Tibial nerve (tissue), 4 donors: ENCODE results near the gene MBD5. TPM values are rescaled to one million over a fixed set of nuclear protein-coding genes. Genes with fewer than 3 reads are reported as not detected.

Experiments used
- DNase-seq, 2 donors: peaks; one replicate each; pipeline ENCODE4 v3.0.0-alpha.2; 2019; ENCODE audit warnings: low spot score in 2 of 2
- H3K27ac ChIP-seq, 4 donors: fragments of 200-600 bp; sonication (generic) in 3 of 4; one replicate each; pipeline ENCODE4 v1.5.1; 2017 to 2019; ENCODE audit warnings: mild to moderate bottlenecking in 1 of 4
- H3K27me3 ChIP-seq, 2 donors: fragments of 200-600 bp; sonication (generic) in 1 of 2; one replicate each; pipeline versions ENCODE4 v1.5.1 to v1.6.0; 2017 to 2019
- H3K36me3 ChIP-seq, 3 donors: fragments of 200-600 bp; sonication (generic); one replicate each; pipeline ENCODE4 v1.5.1; 2018 to 2019
- H3K4me1 ChIP-seq, 4 donors: fragments of 200-600 bp; sonication (generic) in 3 of 4; one replicate each; pipeline ENCODE4 v1.5.1; 2017 to 2019
- H3K4me3 ChIP-seq, 4 donors: fragments of 200-600 bp; sonication (generic) in 3 of 4; one replicate each; pipeline ENCODE4 v1.5.1; 2017 to 2019; ENCODE audit warnings: mild to moderate bottlenecking in 1 of 4, moderate library complexity in 1 of 4
- H3K9me3 ChIP-seq, 4 donors: fragments of 200-600 bp; sonication (generic) in 3 of 4; one replicate each; pipeline ENCODE4 v1.5.1; 2017 to 2019
- EP300 ChIP-seq, 2 donors: sonication (generic); formaldehyde crosslinking; IDR thresholded peaks; one replicate each; pipeline ENCODE4 v1.6.1; 2017; ENCODE audit warnings: antibody characterized with exemption in 2 of 2, mild to moderate bottlenecking in 1 of 2
- POLR2A ChIP-seq, 2 donors: fragments of 450-650 bp; IDR thresholded peaks; one replicate each; pipeline ENCODE4 v1.6.1; 2017; ENCODE audit warnings: antibody characterized with exemption in 2 of 2, mild to moderate bottlenecking in 2 of 2, moderate library complexity in 2 of 2
- WGBS, 2 donors: methylation state at CpG; one replicate each; pipeline ENCODE4 v1.1.5; 2018; 5-methylcytosine and 5-hydroxymethylcytosine counted together
- total RNA-seq, 4 donors: library from RNA; depleted of rRNA; stranded (reverse); fragments of >200 nt; gene quantifications; one replicate each; pipeline ENCODE4 v1.1.0, GENCODE V29; 2016
- TF ChIP-seq, protein P1 (sequence below), 5 experiments: fragments of 200-600 bp in 3 of 5; fragments of 450-650 bp in 2 of 5; sonication (generic) in 3 of 5; IDR thresholded peaks; one replicate each; pipeline ENCODE4 v1.5.1; 2016 to 2019; ENCODE audit warnings: antibody characterized with exemption in 5 of 5, mild to moderate bottlenecking in 3 of 5, moderate library complexity in 2 of 5

The MBD5 gene
- total RNA-seq, 4 donors from 2014 or later = 28.5 to 46.5 (median 40.9) TPM

GRCh38 chr2:148218326-148219075 is 197.6 kb downstream of the MBD5 start:
- Histone ChIP-seq H3K4me1 (no peaks in the 10 kb centered on the region), H3K9me3 (peaks cover 0 to 31% (median 11%) of the 10 kb centered on the region in 4 donors), H3K4me3 (no peak overlapping the region), H3K27me3 (no peaks in the 10 kb centered on the region), H3K36me3 (peaks cover 0 to 5% (median 0%) of the 10 kb centered on the region in 3 donors), H3K27ac (no peak overlapping the region)
- TF ChIP-seq EP300 (IDR thresholded peaks at IDR 0.05) (no peak), POLR2A (IDR thresholded peaks at IDR 0.05) (no peak)
- TF ChIP-seq, protein P1, sequence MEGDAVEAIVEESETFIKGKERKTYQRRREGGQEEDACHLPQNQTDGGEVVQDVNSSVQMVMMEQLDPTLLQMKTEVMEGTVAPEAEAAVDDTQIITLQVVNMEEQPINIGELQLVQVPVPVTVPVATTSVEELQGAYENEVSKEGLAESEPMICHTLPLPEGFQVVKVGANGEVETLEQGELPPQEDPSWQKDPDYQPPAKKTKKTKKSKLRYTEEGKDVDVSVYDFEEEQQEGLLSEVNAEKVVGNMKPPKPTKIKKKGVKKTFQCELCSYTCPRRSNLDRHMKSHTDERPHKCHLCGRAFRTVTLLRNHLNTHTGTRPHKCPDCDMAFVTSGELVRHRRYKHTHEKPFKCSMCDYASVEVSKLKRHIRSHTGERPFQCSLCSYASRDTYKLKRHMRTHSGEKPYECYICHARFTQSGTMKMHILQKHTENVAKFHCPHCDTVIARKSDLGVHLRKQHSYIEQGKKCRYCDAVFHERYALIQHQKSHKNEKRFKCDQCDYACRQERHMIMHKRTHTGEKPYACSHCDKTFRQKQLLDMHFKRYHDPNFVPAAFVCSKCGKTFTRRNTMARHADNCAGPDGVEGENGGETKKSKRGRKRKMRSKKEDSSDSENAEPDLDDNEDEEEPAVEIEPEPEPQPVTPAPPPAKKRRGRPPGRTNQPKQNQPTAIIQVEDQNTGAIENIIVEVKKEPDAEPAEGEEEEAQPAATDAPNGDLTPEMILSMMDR (IDR thresholded peaks at IDR 0.05) = no peak
- no peak for DNase-seq
- WGBS, 2 donors = 95% methylated on average over 5 of the region's 5 CpGs

DNA sequence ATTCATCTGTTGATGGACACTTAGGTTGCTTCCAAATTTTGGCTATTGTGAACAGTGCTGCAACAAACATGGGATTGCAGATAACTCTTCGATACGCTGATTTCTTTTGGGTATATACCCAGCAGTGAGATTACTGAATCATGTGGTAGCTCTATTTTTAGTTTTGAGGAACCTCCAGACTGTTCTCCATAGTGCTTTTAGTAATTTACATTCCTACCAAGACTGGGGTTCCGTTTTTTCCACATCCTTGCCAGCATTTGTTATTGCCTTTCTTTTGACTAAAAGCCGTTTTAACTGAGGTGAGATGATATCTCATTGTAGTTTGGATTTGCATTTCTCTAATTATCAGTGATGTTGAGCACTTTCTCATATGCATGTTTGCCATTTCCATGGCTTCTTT is 200.3 kb downstream of the MBD5 start:
- 94 to 97% methylated on average over 4 of the region's 4 CpGs for WGBS, 2 donors
- TF ChIP-seq, protein P1 (IDR thresholded peaks at IDR 0.05) = no peak
- TF ChIP-seq EP300 (IDR thresholded peaks at IDR 0.05) (no peak), POLR2A (IDR thresholded peaks at IDR 0.05) (no peak)
- DNase-seq = no peak
- Histone ChIP-seq H3K36me3 (peaks cover 0 to 5% (median 0%) of the 10 kb centered on the region in 3 donors), H3K4me1 (no peaks in the 10 kb centered on the region), H3K27ac (no peak overlapping the region), H3K9me3 (peaks cover 0 to 38% (median 13%) of the 10 kb centered on the region in 4 donors), H3K27me3 (no peaks in the 10 kb centered on the region), H3K4me3 (no peak overlapping the region)

GRCh38 chr2:148221926-148222325 is 201.0 kb downstream of the MBD5 start:
- H3K36me3 ChIP-seq = peaks cover 0 to 5% (median 0%) of the 10 kb centered on the region in 3 donors
- no peak overlapping the region for H3K4me3 ChIP-seq
- DNase-seq = no peak
- peaks cover 0 to 38% (median 13%) of the 10 kb centered on the region in 4 donors for H3K9me3 ChIP-seq
- no peaks in the 10 kb centered on the region for H3K27me3 ChIP-seq
- 98 to 100% methylated on average over 2 of the region's 2 CpGs for WGBS, 2 donors
- H3K4me1 ChIP-seq = no peaks in the 10 kb centered on the region
- TF ChIP-seq POLR2A (IDR thresholded peaks at IDR 0.05) (no peak), EP300 (IDR thresholded peaks at IDR 0.05) (no peak)
- TF ChIP-seq, protein P1 (IDR thresholded peaks at IDR 0.05) = no peak
- no peak overlapping the region for H3K27ac ChIP-seq

DNA sequence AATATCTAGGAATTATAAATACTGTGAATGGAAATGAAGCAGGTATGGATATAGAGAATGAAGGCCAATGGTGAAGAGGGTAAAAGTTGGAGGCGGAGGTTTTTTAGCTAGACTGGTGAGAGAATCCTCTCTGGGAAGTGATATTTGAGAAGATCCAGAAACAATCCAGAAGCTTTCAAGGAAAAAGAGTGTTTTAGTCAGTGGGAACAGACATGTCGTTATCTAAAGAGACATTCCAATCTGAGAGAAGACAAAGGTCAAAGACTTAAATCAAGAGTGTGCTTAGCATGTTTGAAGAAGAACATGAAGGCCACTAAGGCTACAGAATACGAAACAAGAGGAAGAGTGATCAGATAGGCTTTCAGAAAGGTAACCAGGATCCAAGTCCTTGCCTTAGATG is 211.0 kb downstream of the MBD5 start:
- TF ChIP-seq, protein P1 (IDR thresholded peaks at IDR 0.05) = no peak
- TF ChIP-seq POLR2A (IDR thresholded peaks at IDR 0.05) = no peak
- TF ChIP-seq EP300 (IDR thresholded peaks at IDR 0.05) = no peak
- Histone ChIP-seq H3K27ac (no peak overlapping the region), H3K4me3 (no peak overlapping the region), H3K9me3 (peaks cover 0 to 5% (median 0%) of the 10 kb centered on the region in 4 donors), H3K4me1 (no peaks in the 10 kb centered on the region), H3K36me3 (peaks cover 0 to 31% (median 0%) of the 10 kb centered on the region in 3 donors), H3K27me3 (no peaks in the 10 kb centered on the region)
- WGBS, 2 donors = 74 to 79% methylated on average over 3 of the region's 3 CpGs
- DNase-seq = no peak

DNA sequence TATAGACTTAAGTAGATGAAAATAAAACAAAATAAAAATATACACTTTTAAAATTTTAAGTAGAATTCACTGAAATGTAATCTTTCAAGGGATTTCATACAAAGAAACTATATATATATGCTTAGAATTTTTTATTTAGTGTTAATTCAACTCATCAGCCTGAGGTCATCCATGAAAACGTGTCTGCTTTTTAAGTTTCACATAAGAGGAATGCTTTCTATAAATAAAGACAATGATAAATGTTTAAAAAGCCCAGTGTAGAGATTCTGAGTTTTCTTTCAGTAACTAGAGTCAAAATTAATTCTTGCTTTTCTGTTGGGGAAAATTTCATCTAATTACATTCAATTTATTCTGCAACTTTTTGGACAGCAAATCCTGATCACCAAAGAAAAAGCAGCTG is 213.3 kb downstream of the MBD5 start:
- 31 to 38% methylated on average over 1 of the region's 1 CpG for WGBS, 2 donors

More for the DNA sequence above, 213.3 kb downstream of the MBD5 start:
- peaks cover 0 to 4% (median 0%) of the 10 kb centered on the region in 4 donors for H3K9me3 ChIP-seq
- no peak overlapping the region for H3K27ac ChIP-seq
- TF ChIP-seq, protein P1 (IDR thresholded peaks at IDR 0.05) = no peak
- no peak for TF ChIP-seq POLR2A (IDR thresholded peaks at IDR 0.05)
- no peak for TF ChIP-seq EP300 (IDR thresholded peaks at IDR 0.05)
- H3K4me1 ChIP-seq = no peaks in the 10 kb centered on the region
- peaks cover 0 to 54% (median 0%) of the 10 kb centered on the region in 3 donors for H3K36me3 ChIP-seq
- H3K27me3 ChIP-seq = no peaks in the 10 kb centered on the region
- no peak overlapping the region for H3K4me3 ChIP-seq
- no peak for DNase-seq
